Activated T-cell treated with anti-CD3 and anti-CD28 coated beads, Interleukin-2, amount 50 U/mL, for 24 hours (primary cell): ENCODE data around the gene ESR2.

Source experiments
- DNase-seq: peaks from one replicate; pipeline ENCODE4 v3.0.0-alpha.2; 2020
- H3K27ac Mint-ChIP-seq: 2 replicates; pipeline ENCODE4 v1.8.0; 2020; ENCODE audit warnings: mild to moderate bottlenecking, mixed read lengths
- H3K27me3 Mint-ChIP-seq: 2 replicates; pipeline ENCODE4 v1.8.0; 2020; ENCODE audit warnings: mixed read lengths
- H3K36me3 Mint-ChIP-seq: 2 replicates; pipeline ENCODE4 v1.8.0; 2020; ENCODE audit warnings: low read depth, mixed read lengths
- H3K4me1 Mint-ChIP-seq: 2 replicates; pipeline ENCODE4 v1.8.0; 2020; ENCODE audit warnings: low read depth, mixed read lengths
- H3K4me3 Mint-ChIP-seq: 2 replicates; pipeline ENCODE4 v1.8.0; 2020; ENCODE audit warnings: mild to moderate bottlenecking, moderate library complexity, mixed read lengths
- H3K9me3 Mint-ChIP-seq: 2 replicates; pipeline ENCODE4 v1.8.0; 2020; ENCODE audit warnings: mixed read lengths

The ESR2 gene

DNA sequence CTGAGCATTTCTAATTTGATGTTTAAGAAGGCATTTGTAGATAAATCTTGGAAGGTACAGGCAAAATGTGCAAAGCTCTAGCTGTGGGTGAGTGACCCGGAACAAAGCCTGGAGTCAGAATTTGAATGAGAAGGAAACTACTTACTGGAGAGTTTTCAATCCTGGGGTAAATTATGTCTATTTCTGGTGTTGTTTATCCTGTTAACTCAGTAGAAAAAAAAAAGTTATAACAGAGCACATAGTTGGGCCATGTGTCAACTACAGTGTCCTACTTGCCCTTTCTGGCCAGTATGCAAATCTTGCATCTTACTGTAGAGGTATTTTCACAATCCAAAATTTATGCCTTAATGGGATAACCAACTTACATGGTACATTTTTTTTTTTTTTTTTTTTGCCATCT, 259.0 kb downstream of the ESR2 start:
- DNase-seq, result no peak
- no peak overlapping the region for H3K4me3 Mint-ChIP-seq
- no peaks in the 10 kb centered on the region for H3K9me3 Mint-ChIP-seq
- peaks cover 3% of the 10 kb centered on the region for H3K4me1 Mint-ChIP-seq
- H3K27me3 Mint-ChIP-seq, result no peaks in the 10 kb centered on the region
- no peak overlapping the region for H3K27ac Mint-ChIP-seq
- peaks cover 74% of the 10 kb centered on the region for H3K36me3 Mint-ChIP-seq
